HepG2 (cell line): ENCODE measurements around the gene ARHGEF3. TPM values are rescaled to one million over a fixed set of nuclear protein-coding genes. Genes with fewer than 3 reads are reported as not detected.

ENCODE experiments used
- ARNTL ChIP-seq: sonication (generic); formaldehyde crosslinking; IDR thresholded peaks from 2 replicates; pipeline ENCODE4 v1.4.0; 2020; ENCODE audit warnings: mild to moderate bottlenecking, missing genetic modification reagents
- FOXP1 ChIP-seq, 2 experiments: fragments of 450-650 bp in 1 of 2; IDR thresholded peaks; 2 replicates each; pipeline ENCODE4 v1.6.1; 2017 to 2018; ENCODE audit warnings: antibody characterized with exemption in 1 of 2
- GPBP1L1 ChIP-seq: sonication (generic); formaldehyde crosslinking; IDR thresholded peaks from 2 replicates; pipeline ENCODE4 v1.5.0; 2020; ENCODE audit warnings: mild to moderate bottlenecking, missing genetic modification reagents
- GPN1 ChIP-seq: sonication (generic); formaldehyde crosslinking; IDR thresholded peaks from 2 replicates; pipeline ENCODE4 v1.5.1; 2020; ENCODE audit warnings: missing genetic modification reagents, borderline replicate concordance
- NCOR1 ChIP-seq: fragments of 200-600 bp; sonication (generic); IDR thresholded peaks from 2 replicates; pipeline ENCODE4 v1.7.0; 2017; ENCODE audit warnings: antibody characterized with exemption, low read length, borderline replicate concordance
- RNF2 ChIP-seq: fragments of 450-650 bp; conservative IDR thresholded peaks from 2 replicates; pipeline ENCODE4 v1.6.1; 2016; ENCODE audit warnings: low read depth
- SKIL ChIP-seq: sonication (generic); formaldehyde crosslinking; IDR thresholded peaks from 2 replicates; pipeline ENCODE4 v1.8.0; 2022; ENCODE audit warnings: missing genetic modification reagents, mild to moderate bottlenecking, moderate library complexity, borderline replicate concordance
- TAF15 ChIP-seq: fragments of 200-400 bp; formaldehyde crosslinking; IDR thresholded peaks from one replicate; pipeline ENCODE4 v1.6.1; 2018; ENCODE audit warnings: mild to moderate bottlenecking, low read depth, low read length; ENCODE audit not compliant: poor library complexity, severe bottlenecking
- THRA ChIP-seq: sonication (generic); formaldehyde crosslinking; IDR thresholded peaks from 2 replicates; pipeline ENCODE4 v1.4.0; 2020; ENCODE audit warnings: missing genetic modification reagents, borderline replicate concordance
- ZFP36 ChIP-seq: fragments of 150-350 bp; IDR thresholded peaks from 2 replicates; pipeline ENCODE4 v1.6.1; 2018; ENCODE audit warnings: borderline replicate concordance, low read length, low read depth; ENCODE audit not compliant: partially characterized antibody
- ZFP91 ChIP-seq: sonication (generic); formaldehyde crosslinking; IDR thresholded peaks from 2 replicates; pipeline ENCODE4 v1.9.0; 2022; ENCODE audit warnings: missing genetic modification reagents, mild to moderate bottlenecking, borderline replicate concordance
- ZNF407 ChIP-seq: sonication (generic); formaldehyde crosslinking; IDR thresholded peaks from one replicate; pipeline ENCODE4 v1.5.1; 2020; ENCODE audit warnings: mild to moderate bottlenecking, missing genetic modification reagents; ENCODE audit errors: not compliant biosample characterization
- ZNF7 ChIP-seq: IDR thresholded peaks from 2 replicates; pipeline ENCODE4 v1.6.1; 2016; ENCODE audit warnings: missing biosample characterization, missing genetic modification reagents
- polyA plus RNA-seq, 8 experiments: library from polyadenylated mRNA; depleted of rRNA in 3 of 8; stranded (reverse) in 7 of 8; unstranded in 1 of 8; fragments of >200 nt; fragmentation: Illumina TruSeq in 4 of 8; extraction: Trizol in 4 of 8; gene quantifications; 2 replicates each; pipeline versions ENCODE4 v1.2.1 to v1.2.3, GENCODE V29; 2011 to 2016; ENCODE audit warnings: low read depth in 4 of 8, missing spikeins in 1 of 8, mixed read lengths in 1 of 8; ENCODE audit not compliant: insufficient read depth in 1 of 8
- total RNA-seq, 5 experiments: library from RNA; depleted of rRNA; stranded (reverse); fragments of >200 nt; fragmentation: Illumina TruSeq; extraction: Trizol; gene quantifications; 2 replicates each; pipeline ENCODE4 v1.2.3, GENCODE V29; 2016; ENCODE audit warnings: low read depth in 1 of 5

Gene ARHGEF3
- total and polyA plus RNA-seq, 2 of the 13 experiments (the other 11 are each of a cell fraction or from before 2014, with no cell fraction given), result 14.8 to 23.1 TPM

GRCh38 chr3:56796202-56796601 lies 5.5 kb downstream of the ARHGEF3 start (continued):
- TF ChIP-seq SKIL (CRISPR knock-in tag) (no peak), GPN1 (CRISPR knock-in tag) (no peak), TAF15 (no peak), ARNTL (CRISPR knock-in tag) (no peak), ZFP91 (CRISPR knock-in tag) (no peak), NCOR1 (no peak), THRA (CRISPR knock-in tag) (no peak), ZNF407 (no peak), RNF2 (no peak), ZFP36 (no peak), FOXP1 (IDR thresholded peaks at IDR 0.05) (no peak), FOXP1 (CRISPR knock-in tag; IDR thresholded peaks at IDR 0.05) (no peak), ZNF7 (CRISPR knock-in tag) (no peak), GPBP1L1 (CRISPR knock-in tag) (no peak)
